HG03064 (cell line): ENCODE data around the gene IDS.
"Not testable (repeated sequence)": the region's sequence is repeated elsewhere in the genome, so short reads cannot be mapped to it uniquely, and the experiment has no call there.

Experiments used
- ATAC-seq: cut with Tn5 transposase; IDR thresholded peaks from one replicate; pipeline ENCODE4 v1.9.1; 2021; ENCODE audit warnings: low read depth; ENCODE audit not compliant: unreplicated experiment

Gene IDS

DNA sequence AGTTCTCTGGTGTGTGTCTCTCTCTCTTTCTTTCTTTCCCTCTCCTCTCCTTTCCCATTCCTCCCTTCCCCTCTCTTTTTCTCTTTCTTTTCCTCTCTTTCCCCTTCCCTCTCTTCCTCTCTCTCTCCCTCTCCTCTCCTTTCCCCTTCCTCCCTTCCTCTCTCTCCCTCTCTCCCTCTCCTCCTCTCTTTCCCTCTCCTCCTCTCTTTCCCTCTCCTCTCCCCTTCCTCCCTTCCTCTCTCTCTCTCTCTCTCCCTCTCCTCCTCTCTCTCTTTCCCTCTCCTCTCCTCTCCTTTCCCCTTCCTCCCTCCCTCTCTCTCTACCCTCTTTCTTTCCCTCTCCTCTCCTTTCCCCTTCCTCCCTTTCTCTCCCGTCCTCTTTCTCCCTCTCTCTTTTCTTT, 23.3 kb upstream of the IDS start:
- ATAC-seq = no peak

DNA sequence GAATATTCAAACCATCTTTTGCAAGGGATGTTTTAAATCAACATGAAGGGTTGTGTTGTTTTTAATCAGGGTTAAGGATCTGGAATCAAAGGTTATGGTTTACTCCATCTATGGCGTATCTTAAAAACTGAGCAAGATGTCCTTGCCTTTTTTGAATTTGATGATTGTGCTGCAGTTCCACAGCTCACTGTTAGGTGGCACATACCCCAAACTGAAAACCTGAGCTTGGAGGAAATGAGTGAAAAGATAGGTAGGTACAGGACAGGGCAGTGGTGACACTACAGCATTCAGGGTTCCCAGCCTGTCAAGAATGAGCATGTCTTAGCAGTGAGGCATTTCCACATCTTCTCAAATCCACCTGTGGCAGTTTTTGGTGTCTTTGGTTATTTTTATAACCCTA, 22.6 kb upstream of the IDS start:
- ATAC-seq = no peak

DNA sequence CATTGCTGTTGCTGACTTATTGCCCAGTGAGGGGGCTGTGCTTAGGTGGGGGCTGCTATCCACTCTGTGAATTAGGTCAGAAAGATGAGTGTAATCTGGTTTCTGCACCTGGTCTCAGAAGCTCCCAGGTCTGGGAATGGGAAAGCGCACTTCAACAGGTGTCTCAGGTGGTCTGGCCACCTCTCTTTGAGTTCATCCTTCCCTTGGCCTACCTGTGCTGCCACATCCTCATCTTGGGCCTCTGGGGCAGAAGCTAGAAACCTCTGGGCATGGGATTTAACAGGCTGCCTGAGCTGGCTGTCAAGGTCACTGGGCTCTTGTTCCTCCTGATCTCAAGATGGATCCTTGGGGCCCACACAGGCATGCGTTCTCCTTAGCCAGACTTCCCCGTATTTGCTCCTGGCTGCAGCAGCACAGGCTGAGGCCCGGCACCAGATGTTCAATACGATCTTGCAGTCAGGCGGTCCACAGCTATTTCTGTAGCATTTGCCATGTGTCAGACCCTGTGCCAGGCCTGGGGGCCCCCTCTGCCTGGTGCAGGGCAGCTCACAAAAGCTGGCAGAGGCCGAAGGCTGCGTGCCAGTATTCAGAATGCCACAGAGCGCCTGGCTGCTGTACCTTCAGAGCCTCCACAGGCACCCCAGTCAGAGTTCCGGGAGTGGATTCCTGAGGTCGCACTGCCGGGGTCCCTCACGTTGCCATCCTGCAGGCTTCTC, 21.4 kb upstream of the IDS start:
- ATAC-seq = not testable (repeated sequence)

DNA sequence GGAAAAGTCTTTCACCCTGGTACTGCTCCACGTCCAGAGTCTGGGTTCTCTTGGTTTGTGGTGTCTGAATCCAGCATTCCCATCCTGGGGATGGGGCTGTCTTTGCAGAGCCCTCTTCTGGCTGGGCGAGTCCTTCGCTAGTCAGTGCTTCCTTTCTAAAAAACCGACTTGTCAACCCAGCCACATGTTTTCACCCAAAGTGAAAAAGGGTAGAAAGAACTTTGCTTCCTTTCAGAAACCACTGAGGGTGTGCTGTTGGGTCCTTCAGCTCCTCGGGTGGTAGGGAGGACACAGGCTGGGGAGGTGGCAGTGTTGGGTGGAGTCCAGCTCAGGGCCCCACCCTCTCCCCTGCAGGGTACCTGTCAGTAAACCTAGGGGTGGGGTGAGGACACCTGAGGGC, 20.8 kb upstream of the IDS start:
- ATAC-seq = peak; percentile 52

DNA sequence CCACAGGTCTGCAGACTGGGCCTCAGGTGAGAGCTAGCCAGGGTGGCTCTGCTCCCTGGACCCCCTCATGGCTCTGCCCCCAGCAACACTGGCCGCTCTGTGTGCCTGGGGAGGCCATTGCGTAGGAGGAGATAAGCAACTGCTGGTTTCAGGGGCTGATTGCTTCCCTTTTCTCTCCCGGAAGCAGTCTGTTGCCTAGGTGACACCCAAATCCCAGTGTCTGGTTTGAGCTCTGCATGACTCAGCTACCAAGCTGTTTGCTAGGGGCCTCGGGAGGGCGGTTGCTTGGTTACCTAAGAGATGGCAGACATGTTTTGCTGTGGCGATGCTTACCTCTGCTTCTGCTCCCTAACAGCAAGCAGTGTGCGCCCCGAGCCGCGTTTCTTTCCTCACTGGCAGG, 20.3 kb upstream of the IDS start:
- ATAC-seq = peak; percentile 82

DNA sequence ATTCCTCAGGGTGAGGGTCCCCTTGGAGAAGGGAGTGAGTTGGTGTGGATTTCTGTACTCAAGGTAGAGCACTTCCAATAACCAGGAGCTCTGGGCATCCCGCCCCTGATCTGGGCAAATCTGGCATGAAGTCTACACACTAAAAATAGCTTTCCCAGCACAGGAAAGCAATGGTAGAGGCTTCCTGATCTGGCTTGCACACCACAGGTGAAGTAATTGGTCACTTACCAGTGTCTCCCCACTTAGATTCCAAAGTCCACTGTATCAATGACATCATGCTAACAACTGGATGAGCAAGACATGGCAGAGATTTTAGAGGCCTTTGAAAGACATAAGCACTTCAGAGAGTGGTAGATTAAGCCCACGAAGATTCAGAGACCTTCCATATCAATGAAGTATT, 17.8 kb upstream of the IDS start:
- ATAC-seq = no peak

DNA sequence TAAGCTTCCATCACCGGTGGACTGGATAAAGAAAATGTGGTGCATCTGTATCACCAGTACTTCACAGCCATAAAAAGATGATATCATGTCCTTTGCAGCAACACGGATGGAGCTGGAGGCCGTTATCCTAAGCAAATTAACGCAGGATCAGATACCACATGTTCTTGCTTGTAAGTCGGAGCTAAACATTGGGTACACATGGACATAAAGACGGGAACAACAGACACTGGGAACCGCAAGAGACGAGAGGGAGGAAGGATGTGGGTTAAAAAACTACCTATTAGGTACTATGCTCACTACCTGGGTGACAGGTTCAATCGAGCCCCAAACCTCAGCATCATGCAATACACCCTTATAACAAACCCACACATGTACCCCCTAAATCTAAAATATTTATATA, 16.3 kb upstream of the IDS start:
- no peak for ATAC-seq

DNA sequence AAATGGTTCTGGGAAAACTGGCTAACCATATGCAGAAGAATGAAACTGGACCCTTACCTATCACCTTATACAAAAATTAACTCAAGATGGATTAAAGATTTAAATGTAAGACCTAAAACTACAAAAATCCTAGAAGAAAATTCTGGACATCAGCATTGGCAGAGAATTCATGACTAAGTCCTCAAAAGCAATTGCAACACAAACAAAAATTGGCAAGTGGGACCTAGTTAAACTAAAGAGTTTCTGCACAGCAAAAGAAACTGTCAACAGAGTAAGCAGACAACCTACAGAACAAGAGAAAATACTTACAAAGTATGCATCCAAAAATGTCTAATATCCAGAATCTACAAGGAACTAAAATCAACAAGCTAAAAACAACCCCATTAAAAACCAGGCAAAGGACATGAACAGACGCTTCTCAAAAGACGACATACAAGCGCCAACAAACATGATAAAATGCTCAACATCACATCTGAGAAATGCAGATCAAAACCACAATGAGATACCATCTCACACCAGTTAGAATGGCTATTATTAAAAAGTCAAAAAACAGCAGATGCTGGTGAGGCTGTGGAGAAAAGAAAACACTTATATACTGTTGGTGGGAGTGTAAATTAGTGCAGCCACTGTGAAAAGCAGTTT, 15.7 kb upstream of the IDS start:
- not testable (repeated sequence) for ATAC-seq

DNA sequence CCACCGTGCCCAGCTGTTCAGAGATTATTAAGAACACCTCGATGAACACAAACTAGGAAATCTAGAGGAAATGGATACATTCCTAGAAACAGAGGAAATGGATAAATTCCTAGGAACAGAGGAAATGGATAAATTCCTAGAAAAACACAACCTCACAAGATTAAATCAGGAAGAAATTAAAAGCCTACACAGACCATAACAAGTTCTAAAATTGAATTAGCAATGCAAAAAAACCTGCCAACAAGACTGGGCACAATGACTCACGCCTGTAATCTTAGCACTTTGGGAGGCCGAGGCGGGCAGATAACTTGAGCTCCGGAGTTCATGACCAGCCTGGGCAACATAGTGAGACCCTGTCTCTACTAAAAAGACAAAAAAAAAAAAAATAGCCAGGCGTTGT, 13.1 kb upstream of the IDS start:
- no peak for ATAC-seq

DNA sequence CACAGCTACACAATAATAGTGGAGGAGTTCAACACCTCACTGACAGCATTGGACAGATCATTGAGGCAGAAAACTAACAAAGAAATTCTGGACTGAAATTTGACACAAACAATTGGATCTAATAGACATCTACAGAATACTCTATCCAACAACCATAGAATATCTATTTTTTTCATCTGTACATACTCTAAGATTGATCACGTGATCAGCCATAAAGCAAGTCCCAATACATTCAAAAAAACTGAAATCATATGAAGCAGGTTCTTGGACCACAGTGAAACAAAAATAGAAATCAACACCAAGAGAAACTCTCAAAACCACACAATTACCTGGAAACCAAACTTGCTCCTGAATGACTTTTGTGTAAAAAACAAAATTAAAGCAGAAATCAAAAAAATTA, 12.2 kb upstream of the IDS start:
- no peak for ATAC-seq

DNA sequence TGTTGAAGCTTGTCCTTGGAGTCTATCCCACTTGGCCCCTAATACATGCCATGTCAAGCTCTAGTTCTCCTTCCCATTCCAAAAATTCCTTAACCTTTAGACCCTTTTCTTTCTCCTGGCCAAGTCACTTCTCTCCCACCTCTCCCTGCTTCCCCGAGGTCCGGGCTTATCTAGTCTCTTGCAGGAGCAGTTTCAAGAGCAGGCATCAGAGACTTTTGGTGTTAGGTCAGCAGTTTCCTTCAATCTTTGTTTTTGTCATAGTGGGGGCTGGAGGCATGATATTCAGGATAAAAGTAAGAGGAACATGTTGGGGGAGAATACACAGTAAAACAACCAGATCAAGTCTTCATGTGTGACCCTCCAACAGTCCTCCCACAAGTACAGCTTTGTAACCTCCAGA, 11.5 kb upstream of the IDS start:
- no peak for ATAC-seq

DNA sequence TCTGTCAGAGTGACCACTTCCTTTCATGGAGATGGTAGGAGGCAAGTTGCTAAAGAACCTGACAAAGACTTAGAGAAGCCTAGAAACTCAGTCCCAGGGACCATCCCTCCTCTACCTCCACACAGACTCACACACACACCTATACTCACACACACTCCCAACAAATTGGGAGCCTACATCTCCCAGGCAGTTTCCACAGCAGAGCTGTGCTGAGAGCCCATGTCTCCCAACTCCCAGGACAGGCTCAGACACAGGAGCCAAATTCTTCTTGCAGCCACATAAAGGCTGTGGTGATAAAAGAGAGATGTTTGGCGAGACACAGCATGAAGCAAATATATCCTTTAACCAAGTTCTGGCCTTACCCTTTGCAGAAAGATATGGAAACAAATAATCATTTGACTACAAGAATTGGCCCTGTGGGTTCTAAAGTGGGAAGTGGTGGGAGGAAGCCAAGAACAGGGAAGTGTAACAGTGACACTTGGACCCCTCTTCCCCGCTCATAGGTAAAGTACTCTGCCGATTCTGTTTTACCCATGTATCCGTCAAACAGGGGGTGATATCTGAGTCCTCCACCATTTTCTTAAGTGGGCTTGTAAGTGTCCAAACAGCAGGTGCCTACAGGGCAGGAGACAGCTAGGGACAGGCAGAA, 11.0 kb upstream of the IDS start:
- ATAC-seq = no peak

DNA sequence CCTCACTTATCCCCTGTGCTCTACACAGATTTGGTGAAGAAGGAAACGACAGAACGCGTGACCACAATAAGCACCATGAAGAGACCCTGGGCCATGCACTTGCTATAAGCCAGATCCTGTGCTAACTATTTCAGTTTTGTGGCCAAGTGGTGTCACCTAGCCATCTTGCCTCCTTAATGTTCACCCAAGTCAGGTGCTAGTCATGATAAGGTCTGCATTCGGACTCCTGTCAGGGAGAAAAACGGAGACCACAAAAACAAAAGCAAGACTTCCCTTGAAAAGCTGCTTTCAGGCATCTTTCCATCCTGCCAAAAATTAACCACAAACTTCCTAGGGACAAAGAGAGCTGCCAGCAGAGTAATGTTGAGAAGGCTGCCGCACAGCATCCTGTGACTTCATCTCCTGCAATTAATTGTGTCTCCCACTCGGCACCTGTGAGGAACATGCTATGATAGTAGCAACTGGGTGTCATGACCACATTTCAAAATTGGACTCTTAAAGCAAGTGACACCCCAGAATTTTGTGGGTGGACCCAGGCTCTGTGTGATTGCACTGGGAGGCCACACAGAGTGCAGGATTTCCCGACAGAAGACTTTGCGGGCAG, 8.8 kb upstream of the IDS start:
- no peak for ATAC-seq

DNA sequence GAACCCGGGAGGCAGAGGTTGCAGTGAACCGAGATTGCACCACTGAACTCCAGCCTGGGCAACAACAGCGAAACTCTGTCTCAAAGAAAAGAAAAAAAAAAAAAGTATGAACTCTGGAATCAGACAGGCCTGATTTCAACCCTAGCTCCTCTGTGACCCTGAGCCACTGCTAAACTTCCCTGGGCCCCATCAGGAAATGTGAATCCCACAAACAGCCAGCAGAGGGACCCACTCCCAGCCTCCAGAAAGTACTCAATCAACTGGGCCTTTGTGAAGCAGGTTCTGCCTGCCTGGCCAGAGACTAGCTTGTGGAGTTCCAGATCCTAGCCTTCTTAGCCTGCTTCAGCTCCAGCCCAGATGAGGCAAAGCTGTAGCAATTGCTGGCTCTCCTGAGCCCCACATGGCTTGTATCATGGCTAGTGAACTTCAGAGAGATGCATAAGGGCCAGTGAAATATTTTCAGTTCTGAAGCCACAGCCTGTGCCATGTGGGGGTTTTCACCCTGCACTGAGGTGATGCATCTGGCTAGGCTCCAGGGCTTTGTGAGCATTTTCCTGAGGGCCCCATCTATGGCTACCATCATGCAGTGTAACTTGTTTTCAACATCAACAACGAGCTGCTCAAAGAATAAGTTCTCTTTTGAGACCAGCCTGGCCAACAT, 7.2 kb upstream of the IDS start:
- ATAC-seq = peak; percentile 88

DNA sequence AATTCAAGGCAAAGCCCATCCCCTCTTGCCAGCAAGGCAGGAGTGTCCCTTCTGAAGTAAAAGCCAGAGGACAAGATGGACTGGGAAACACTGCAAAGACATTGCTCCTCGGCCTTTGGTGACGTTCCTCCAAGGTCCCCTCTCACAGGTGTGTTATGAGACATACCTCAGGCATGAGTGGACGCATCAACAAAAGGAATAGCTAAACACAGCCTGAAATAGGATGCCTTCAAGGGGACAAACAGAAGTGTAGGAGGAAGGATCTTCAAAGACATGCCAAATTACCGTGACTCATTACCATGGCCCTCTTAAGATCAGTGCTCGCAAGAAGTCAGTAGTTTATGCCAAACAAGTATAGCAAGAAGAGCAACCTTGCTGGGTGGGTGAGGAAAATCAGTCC, 6.0 kb upstream of the IDS start:
- no peak for ATAC-seq

DNA sequence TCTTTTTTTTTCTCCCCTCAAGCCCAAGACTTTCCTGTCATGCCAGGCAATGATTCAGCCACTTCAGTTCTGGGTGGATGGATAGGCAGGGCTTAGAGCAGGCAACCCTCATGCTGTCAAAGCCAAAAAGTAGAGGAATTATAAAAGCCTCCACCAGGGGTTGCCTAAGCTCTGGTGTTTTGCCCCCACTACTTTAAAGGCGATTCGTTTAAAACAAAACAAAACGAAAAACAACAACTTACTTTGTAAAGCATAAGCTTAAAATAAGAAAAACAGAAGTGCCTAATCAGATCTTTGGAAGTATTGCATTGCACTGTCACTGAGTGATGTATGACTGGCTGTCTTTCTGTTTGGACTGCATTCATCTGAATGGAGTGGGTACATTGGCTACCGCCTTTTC, 5.3 kb upstream of the IDS start:
- ATAC-seq = no peak

DNA sequence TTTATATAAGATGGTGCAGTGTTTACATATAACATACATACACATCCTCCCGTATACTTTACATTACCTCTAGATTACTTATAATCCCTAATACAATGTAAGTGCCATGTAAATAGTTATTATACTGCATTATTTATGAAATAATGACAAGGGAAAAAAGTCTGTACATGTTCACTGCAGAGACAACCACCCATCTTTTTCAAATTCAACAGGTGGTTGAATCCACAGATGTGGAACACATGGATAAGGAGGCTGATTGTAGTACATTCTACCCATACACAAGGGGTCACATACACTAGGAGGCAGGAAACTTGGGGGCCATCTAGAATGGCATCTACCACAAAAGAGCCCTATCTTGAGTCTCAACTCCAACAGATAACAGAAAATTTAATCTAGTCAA, 3.4 kb upstream of the IDS start:
- ATAC-seq = no peak

DNA sequence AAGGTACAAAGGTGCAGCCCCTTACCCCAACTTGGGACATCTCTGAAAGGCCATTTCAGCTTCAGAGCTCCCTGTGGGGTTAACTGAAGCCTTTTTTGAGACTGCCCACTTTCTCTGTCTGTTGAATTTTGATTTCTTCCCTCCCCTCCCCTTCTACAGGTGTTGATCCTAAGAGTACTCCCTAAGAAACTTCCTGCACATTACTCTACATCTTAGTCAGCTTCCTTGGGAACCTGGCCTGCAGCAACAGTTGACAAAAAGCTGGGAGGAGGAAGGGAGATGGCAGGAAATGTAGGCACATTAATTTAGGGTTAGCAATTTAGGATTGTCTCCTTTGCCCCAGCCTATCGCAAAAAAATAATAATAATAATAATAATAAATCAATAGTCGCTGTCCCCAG, 1.2 kb upstream of the IDS start:
- ATAC-seq = no peak

DNA sequence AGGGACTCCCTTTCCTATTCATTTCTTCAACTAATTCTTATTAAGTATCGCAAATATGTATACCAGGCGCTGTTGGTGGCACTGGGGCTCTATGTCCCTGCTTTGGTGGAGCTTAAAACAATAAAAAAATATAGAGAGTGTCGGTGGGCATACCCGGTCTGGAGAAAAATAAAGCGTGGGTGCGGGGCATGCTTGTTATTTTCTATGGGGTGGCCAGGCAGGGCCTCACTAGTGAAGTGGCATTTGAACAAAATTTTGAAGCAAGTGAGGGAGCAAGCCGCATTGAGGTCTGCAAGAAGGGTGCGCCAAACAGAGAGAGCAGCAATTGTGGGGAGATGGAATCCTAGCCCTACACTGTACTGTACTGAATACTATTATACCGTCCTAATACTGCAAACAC, 565 bp upstream of the IDS start:
- ATAC-seq = no peak

DNA sequence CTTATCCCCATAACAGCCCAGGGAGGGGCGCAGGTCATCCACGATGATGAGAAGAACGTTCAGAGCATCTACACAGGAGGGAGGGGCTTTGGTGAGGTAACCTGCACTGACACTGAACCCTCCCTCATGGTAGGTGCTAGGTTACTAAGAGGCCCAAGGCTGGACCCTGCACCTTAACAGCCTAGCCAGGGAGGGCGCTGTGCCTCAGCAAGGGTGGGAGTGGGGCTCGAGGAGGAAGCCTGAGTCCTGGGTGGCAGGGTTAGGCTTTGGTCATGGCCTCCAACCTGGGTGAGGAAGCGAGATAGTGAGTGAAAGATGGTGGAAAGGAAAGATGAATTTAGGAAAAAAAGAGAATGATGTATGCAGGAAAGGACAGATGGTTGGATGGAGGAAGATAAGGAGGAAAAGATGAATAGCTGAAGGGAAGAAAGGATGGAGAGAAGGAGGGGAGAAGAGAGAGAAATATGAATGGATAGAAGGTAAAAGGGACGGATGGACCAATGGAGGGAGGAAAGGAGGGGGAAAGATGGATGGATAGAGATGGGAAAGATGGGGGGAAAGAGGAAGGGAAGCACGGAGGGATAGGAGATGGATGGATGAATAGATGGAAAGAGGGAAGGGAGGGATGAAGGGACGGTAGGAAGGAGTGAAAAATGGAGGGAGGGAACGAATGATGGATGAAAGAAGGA, 736 bp downstream of the IDS start:
- ATAC-seq = peak; percentile 41

DNA sequence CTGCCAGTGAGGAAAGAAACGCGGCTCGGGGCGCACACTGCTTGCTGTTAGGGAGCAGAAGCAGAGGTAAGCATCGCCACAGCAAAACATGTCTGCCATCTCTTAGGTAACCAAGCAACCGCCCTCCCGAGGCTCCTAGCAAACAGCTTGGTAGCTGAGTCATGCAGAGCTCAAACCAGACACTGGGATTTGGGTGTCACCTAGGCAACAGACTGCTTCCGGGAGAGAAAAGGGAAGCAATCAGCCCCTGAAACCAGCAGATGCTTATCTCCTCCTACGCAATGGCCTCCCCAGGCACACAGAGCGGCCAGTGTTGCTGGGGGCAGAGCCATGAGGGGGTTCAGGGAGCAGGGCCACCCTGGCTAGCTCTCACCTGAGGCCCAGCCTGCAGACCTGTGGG, 1.7 kb downstream of the IDS start:
- peak; percentile 65 for ATAC-seq
